A673 (cell line): ENCODE results near the gene NAT8L. TPM values are rescaled to one million over a fixed set of nuclear protein-coding genes. Genes with fewer than 3 reads are reported as not detected.

ENCODE experiments used
- BruUV-seq: library from RNA; stranded (reverse); fragments of 400-500 nt; replicated peaks from 2 replicates; lab custom pipeline; 2021; lab: Mats Ljungman, UMichigan
- CTCF ChIA-PET: fragments of 300-600 bp; sonication (Branson Sonifier 250); formaldehyde crosslinking; loops from one replicate; lab custom pipeline; 2022; ENCODE audit warnings: antibody characterized with exemption; lab: Charles Lee
- POLR2A ChIA-PET: fragments of 300-600 bp; sonication (Branson Sonifier 250); formaldehyde crosslinking; loops from one replicate; lab custom pipeline; 2022; ENCODE audit warnings: antibody characterized with exemption; ENCODE audit not compliant: low non-redundant PET; lab: Charles Lee
- DNase-seq: peaks from one replicate; pipeline ENCODE4 v3.0.0-alpha.2; 2015; ENCODE audit warnings: low spot score
- H3K27ac ChIP-seq: fragments of 200-600 bp; sonication (generic); 2 replicates; pipeline ENCODE4 v1.5.1; 2016; ENCODE audit warnings: mixed run types, low read depth, mild to moderate bottlenecking, mixed read lengths, antibody characterized with exemption, low read length; ENCODE audit not compliant: poor library complexity, severe bottlenecking
- H3K27me3 ChIP-seq: fragments of 200-600 bp; sonication (generic); replicated peaks from 2 replicates; pipeline ENCODE4 v1.6.1; 2017; ENCODE audit warnings: mixed run types, low read depth, mild to moderate bottlenecking, mixed read lengths, antibody characterized with exemption, low read length; ENCODE audit not compliant: insufficient read depth, poor library complexity
- H3K36me3 ChIP-seq: fragments of 200-600 bp; sonication (generic); 2 replicates; pipeline ENCODE4 v1.6.1; 2016; ENCODE audit warnings: mixed run types, mild to moderate bottlenecking, mixed read lengths, antibody characterized with exemption, low read length; ENCODE audit not compliant: insufficient read depth, poor library complexity, severe bottlenecking
- H3K4me1 ChIP-seq: fragments of 200-600 bp; sonication (generic); 2 replicates; pipeline ENCODE4 v1.6.1; 2017; ENCODE audit warnings: mixed run types, mild to moderate bottlenecking, mixed read lengths, antibody characterized with exemption, low read length; ENCODE audit not compliant: insufficient read depth, poor library complexity, severe bottlenecking
- H3K4me3 ChIP-seq: fragments of 200-600 bp; sonication (generic); 2 replicates; pipeline ENCODE4 v1.5.1; 2016; ENCODE audit warnings: low read depth, mixed run types, mild to moderate bottlenecking, mixed read lengths, low read length; ENCODE audit not compliant: poor library complexity, severe bottlenecking
- H3K9me3 ChIP-seq: fragments of 200-600 bp; sonication (generic); 2 replicates; pipeline ENCODE4 v1.6.1; 2016; ENCODE audit warnings: mixed run types, low read depth, mild to moderate bottlenecking, mixed read lengths, antibody characterized with exemption, low read length; ENCODE audit not compliant: poor library complexity, severe bottlenecking
- EZH2 ChIP-seq: fragments of 200-600 bp; sonication (generic); IDR thresholded peaks from 2 replicates; pipeline ENCODE4 v1.6.1; 2017; ENCODE audit warnings: borderline replicate concordance, low read depth, mild to moderate bottlenecking, mixed read lengths, antibody characterized with exemption, low read length; ENCODE audit not compliant: poor library complexity, severe bottlenecking
- intact Hi-C: fragments of 100-400 bp; cut with micrococcal nuclease; formaldehyde crosslinking; loops from one replicate; pipeline ENCODE4 v1.10.0; 2022; ENCODE audit not compliant: unreplicated experiment
- total RNA-seq: library from RNA; stranded (reverse); gene quantifications from 2 replicates; pipeline ENCODE4 v1.2.3, GENCODE V29; 2021
- TF ChIP-seq, protein P1 (sequence below): fragments of 300-800, 200-600 bp; sonication (generic); conservative IDR thresholded peaks from 2 replicates; pipeline ENCODE4 v1.5.1; 2017; ENCODE audit warnings: low read depth, mild to moderate bottlenecking, antibody characterized with exemption, low read length, moderate library complexity, mixed read lengths

The NAT8L gene
- total RNA-seq, 1 experiment from 2014 or later = 2.5 TPM

DNA sequence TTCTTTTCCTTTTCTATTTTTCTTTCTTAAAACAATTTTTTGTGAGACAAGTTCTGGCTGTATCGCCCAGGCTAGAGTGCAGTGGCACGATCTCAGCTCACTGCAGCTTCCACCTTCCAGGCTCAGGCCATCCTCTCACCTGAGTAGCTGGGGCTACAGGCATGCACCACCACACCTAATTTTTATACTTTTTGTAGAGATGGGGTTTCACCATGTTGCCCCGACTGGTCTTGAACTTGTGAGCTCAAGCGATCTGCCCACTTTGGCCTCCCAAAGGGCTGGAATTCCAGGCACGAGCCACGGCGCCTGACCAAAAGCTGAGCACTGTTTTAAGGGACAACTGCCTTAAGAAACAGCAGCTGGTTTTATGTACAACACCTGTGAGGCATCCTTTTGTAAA is 9.3 kb upstream of the NAT8L start:
- no peak overlapping the region for H3K27ac ChIP-seq
- peaks cover 10% of the 10 kb centered on the region for H3K27me3 ChIP-seq
- ChIA-PET CTCF (no interaction called here), POLR2A (no interaction called here)
- H3K36me3 ChIP-seq = no peaks in the 10 kb centered on the region
- no peaks in the 10 kb centered on the region for H3K4me1 ChIP-seq
- intact Hi-C loops = no loop called here
- no TSS peak for BruUV-seq
- DNase-seq = no peak
- TF ChIP-seq, protein P1, sequence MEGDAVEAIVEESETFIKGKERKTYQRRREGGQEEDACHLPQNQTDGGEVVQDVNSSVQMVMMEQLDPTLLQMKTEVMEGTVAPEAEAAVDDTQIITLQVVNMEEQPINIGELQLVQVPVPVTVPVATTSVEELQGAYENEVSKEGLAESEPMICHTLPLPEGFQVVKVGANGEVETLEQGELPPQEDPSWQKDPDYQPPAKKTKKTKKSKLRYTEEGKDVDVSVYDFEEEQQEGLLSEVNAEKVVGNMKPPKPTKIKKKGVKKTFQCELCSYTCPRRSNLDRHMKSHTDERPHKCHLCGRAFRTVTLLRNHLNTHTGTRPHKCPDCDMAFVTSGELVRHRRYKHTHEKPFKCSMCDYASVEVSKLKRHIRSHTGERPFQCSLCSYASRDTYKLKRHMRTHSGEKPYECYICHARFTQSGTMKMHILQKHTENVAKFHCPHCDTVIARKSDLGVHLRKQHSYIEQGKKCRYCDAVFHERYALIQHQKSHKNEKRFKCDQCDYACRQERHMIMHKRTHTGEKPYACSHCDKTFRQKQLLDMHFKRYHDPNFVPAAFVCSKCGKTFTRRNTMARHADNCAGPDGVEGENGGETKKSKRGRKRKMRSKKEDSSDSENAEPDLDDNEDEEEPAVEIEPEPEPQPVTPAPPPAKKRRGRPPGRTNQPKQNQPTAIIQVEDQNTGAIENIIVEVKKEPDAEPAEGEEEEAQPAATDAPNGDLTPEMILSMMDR = no peak
- TF ChIP-seq EZH2 = no peak
- no peak overlapping the region for H3K4me3 ChIP-seq
- H3K9me3 ChIP-seq = no peaks in the 10 kb centered on the region

DNA sequence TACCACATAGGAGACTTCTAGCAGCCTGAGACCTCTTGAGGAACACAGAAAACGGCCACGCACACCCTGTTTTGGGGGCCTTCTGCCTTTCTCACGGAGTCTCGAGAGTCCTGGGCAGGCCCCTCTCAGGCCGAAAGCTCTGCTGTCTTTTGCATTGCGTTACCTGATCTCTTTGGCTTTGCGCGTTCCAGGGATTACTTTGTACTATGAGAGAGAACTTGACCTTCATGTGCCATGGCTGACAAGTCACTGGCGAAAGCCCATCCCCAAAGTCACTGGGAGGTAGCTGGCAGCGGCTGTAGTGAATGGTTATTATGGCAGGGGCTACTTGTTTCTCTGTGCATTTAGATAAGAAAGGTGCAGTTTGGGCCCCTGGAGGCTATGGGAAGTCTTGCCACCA is 8.0 kb upstream of the NAT8L start:
- intact Hi-C loops = no loop called here
- Histone ChIP-seq H3K27me3 (peaks cover 10% of the 10 kb centered on the region), H3K27ac (no peak overlapping the region), H3K9me3 (no peaks in the 10 kb centered on the region), H3K36me3 (no peaks in the 10 kb centered on the region), H3K4me1 (no peaks in the 10 kb centered on the region), H3K4me3 (no peak overlapping the region)
- no peak for DNase-seq
- TF ChIP-seq EZH2 = no peak
- TF ChIP-seq, protein P1 = no peak
- ChIA-PET CTCF (no interaction called here), POLR2A (no interaction called here)
- BruUV-seq = no TSS peak

DNA sequence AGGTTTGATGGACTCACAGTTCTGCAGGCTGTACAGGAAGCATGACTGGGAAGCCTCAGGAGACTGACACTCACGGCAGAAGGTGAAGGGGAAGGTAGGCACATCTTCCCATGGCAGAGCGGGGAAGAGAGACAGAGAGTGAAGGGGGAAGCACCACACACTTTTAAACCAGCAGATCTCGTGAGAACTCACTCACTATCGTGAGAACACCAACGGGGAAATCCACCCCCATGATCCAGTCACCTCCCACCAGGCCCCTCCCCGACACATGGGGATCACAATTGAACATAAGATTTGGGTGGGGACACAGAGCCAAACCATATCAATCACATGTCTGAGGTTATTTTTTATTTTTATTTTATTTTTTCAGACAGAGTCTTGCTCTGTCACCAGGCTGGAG is 4.9 kb upstream of the NAT8L start:
- Histone ChIP-seq H3K9me3 (no peaks in the 10 kb centered on the region), H3K36me3 (no peaks in the 10 kb centered on the region), H3K27ac (no peak overlapping the region), H3K27me3 (peaks cover 20% of the 10 kb centered on the region), H3K4me1 (no peaks in the 10 kb centered on the region), H3K4me3 (no peak overlapping the region)
- TF ChIP-seq, protein P1 = no peak
- TF ChIP-seq EZH2 = no peak
- no peak for DNase-seq
- intact Hi-C loops = no loop called here
- BruUV-seq = no TSS peak
- ChIA-PET POLR2A (no interaction called here), CTCF (no interaction called here)
